ENCODE data around the gene ADD1.
"Not testable (repeated sequence)": the region's sequence is repeated elsewhere in the genome, so short reads cannot be mapped to it uniquely, and the experiment has no call there.

ADD1 gene

DNA sequence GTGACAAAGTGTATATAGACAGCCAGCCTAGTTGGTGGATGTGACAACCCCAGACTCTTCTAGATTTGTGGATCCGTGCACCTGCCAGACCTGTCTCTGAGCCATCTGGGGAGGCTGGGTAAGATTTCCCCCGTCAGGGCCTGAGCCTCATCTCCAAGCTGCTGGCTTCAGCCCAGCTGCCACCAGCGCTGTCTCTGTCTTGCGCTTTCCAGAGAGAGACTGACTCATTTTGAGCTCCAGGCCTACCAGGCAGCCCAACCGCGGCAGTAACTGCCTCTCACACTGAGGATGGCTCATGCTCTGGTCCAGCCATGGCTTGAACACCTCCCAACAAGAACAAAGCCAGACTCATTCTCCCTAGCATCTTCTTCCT, 93.1 kb downstream of the ADD1 start:
- DNase-seq = no peak

DNA sequence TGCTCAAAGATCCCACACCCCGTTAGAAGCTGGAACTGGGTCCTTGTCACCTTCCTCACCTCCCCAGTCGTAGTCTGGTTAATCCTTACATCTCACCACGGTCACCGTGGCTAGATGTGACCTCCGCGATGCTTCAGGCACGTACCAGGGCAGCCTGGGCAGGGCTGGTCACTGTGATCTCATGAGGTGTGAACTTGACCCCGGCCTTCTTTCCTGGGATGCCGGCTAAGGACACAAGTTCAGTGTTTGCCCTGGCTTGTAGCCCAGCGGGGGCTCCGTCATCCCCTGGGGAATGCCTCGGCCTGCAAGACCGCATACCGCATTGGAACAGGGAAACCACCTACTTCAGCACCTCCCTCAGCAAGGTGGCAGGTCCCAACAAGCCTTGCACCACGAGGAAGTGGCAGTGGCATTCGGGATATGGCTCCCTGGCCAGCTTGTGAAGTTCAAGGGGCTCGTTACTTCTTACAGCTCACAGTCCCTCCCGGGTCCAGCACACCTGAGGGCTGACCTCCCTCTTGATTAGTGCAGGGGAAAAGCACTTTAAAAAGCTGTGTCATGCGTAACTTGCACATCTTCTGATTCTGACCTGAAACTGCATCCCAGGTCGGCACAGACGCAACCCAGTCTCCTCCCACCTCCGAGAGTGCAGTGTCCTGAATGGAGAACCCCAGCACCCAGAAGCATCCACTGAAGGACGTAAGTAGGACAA, 93.7 kb downstream of the ADD1 start:
- DNase-seq = no peak

DNA sequence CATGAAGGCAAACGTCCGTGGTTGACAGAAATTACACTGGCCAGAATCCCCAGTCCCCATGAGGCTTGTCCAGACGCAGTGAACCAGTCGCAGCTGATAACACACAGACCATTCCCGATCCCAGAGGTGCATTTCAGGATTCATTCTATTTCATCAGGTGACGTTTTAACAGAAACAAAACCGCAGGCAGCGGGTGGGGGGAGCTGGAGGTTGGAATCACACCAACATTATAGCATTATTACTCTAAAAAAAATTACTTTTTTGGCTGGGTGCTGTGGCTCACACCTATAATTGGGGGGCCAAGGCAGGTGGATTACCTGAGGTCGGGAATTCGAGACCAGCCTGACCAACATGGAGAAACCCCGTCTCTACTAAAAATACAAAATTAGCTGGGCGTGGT, 94.3 kb downstream of the ADD1 start:
- DNase-seq = no peak

DNA sequence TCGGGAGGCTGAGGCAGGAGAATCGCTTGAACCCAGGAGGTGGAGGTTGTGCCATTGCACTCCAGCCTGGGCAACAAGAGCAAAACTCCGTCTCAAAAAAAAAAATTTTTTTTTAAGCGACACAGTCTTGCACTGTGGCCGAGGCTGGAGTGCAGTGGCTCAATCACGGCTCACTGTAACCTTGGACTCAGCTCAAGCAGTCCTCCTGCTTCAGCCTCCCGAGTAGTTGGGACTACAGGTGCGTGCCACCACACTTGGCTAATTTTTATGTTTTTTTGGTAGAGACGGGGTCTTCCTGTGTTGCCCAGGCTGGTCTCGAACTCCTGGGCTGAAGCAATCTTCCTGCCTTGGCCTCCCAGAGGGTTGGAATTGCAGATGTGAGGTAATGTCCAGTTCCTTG, 94.8 kb downstream of the ADD1 start:
- DNase-seq = not testable (repeated sequence)

DNA sequence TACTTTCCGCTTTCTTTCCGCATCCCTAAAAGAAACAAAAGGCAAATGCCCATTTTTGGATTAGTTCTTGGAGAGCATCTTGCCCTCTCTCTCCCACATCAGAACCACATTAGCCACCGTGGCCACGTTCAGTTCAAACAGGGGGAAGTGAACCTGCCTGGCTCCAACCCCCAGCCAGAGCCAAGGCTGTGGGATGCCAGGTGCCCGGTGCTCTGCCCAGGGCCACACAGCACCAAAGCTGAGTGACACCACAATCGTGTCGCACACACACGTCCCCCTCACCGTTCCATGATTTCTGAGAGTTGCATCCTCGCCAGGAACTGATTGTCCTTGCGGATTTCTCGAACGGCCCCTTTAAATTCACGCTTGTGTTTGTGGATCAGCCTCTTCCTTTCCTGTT, 95.3 kb downstream of the ADD1 start:
- no peak for DNase-seq

DNA sequence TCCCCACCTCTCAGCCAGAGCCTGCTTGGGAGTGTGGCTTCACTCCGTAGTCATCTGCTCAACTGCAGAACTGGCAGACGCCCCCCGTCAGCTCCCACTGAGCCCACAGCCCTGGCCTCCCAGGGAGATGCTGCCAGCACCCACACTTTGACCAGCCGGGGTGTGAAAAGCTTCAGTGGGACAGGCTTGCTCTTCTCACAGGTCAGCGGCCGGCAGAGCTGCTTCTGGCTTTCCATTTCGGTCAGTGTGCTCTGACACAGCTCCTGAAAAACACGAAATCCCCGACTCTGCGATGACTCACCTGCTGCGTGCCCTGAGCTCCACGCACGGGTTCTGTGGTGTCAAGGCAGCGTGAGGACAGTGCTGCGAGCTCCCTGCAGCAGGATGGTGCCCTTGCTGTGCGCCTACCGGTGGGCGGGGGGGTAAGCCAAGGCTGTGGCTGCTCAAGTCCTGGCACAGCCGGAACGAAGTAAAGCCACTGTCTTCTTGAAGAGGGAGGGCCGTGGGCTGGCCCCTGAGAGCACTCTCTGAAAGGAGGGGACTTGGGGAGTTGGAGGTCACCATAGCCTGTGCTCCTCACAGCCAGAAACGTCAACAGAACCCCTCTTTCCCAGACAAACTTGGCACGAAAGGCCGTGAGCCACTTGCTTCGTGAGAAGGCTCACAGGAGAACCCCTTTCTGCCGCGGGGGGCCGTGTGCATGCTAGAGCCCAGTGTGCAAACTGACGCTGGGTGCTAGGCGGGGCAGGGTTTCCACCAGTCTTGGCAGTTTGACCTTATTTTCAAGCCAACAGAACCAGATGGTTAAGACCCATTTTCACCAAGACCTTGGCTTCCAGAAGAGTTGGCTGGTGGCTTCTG, 96.0 kb downstream of the ADD1 start:
- no peak for DNase-seq

DNA sequence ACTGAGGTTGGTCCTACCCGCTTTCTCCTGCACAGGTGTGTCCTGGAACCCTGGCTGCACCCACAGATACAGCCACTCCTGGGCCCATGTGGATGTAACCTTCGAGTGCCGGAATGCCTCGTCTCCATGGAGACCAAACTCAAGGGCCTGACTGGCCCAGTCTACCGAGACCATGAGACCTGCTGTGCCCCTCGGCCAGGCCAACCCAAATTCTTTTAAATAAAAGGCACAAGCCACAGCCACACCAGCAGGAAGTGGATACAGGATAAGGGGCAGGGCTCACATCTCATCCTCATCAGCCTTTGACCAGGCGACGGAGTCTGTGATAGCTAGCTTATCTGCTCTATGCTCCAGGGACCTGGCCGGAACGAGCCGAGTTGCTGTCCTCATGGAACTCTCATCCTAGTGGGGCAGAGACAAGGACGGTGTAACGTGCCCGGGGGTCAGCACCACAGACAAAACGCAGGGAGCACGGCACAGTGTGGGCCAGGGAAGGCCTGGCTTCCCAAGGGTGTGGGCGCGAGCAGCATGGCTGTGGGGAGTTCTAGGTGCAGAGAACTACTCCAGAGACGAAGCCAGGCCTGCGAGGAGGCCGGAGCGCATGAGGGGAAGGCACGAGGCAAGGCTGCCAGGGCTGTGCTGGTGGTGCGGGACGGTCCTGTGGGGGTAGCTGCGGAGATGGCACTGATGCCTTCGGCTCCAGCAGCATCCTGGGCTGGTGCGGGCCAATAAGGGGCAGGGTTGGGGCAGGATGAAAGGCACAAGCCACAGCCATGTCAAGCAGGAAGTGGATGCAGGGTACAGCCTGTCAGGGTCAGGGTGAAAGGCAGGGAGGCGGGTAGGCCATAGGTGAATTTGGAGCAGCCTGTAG, 96.9 kb downstream of the ADD1 start:
- no peak for DNase-seq

DNA sequence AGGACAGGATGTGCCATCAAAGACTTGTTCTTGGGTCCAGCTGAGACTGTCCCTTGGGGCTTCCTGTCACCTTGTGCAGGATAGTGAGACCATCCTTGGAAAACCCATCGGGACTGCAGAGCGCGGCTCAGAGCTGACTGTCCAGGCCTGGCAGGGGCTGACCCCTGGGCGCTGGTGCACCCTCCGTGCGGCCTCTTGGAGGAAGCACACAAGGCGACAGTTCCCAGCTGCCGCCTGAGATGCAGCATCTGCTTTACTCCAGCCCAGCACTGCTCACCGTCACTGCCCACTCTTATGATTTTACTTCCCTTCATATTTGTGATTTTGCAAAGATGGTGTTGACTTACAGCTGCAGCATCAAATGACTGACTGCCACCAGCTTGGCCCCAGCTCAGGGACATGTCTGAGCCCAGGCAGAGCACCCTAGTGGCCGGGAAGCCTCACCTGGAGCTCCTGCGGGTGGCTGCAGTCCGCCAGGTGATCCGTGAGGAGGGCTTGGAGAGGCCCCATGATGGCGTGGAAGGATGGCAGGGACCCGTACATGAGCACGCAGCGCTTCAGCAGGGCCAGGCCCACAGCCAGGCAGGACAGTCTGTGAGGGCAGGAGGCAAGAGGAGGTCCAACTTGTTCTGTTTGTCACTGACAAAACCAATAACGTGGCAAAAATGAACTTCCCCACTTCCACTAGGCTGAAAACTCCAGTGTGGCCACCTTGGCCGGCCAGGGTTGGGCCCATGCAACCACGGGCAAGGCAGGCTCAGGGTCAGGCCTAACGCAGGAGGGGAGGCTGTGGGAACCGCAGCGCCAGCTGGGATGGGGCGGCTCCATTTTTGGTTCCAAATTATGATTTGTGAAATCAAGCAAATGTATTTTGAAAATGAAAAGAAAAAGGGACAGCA, 97.7 kb downstream of the ADD1 start:
- no peak for DNase-seq

DNA sequence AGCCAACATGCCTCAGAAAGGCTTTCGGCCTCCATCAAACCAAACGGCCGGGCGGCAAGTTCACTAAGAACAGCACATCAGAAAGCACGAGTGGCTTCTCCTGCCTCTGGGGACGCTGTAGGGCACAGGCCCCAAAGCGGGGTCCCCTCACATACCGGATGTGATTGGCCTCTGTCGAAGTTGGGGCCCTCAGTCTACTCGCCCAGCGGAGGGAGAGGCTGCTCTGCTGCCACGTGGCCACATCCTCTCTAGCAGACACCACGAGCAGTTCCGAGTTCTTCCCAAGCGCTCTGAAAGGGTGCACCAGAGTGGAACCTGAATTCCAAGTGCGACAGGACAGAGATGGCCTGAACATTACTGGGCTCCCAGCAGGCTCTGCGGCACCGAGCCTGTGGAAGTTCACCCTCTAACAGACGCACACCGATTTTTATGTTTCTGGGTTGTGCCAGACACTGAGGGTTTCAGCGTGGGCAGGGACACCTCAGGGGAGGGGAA, 98.4 kb downstream of the ADD1 start:
- no peak for DNase-seq

DNA sequence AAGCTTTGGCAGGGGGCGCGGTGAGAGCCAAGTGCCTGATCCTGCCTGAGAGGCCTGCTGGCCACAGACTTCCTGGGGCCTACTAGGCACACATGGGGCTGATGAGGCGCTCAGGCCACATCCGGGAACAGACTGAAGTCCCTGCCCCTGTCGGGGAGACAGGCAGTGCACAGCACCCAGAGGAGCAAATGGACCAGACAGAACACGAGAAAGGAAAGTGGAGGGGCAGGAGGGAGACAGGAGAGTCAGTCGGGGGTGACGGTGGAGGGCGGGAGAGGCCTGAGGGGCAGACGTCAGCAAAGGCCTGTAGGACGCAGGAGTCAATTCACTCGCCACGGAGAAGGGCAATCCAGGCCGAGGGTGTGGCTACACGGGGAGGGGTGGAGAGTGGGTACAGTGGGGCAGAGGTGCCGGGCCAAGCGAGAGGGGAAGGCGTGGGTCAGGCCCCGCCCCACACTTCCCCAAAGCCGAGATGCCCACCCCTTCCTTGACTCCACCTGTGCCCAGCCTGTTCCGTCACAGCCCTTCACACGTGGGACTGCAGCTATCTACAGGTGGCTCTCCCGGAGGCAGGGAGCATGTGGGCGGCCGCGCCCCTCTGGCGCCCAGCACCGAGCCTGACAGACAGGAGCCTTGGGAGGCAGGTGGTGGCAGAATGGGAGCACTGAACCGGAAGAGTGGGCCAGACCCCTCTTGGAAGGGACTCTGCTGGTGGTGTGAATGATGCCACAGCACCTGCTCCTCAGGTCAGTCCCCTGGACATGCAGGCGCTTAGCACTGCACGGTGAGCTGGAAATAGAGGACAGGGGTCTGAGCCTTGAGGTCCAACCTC, 99.1 kb downstream of the ADD1 start:
- no peak for DNase-seq

DNA sequence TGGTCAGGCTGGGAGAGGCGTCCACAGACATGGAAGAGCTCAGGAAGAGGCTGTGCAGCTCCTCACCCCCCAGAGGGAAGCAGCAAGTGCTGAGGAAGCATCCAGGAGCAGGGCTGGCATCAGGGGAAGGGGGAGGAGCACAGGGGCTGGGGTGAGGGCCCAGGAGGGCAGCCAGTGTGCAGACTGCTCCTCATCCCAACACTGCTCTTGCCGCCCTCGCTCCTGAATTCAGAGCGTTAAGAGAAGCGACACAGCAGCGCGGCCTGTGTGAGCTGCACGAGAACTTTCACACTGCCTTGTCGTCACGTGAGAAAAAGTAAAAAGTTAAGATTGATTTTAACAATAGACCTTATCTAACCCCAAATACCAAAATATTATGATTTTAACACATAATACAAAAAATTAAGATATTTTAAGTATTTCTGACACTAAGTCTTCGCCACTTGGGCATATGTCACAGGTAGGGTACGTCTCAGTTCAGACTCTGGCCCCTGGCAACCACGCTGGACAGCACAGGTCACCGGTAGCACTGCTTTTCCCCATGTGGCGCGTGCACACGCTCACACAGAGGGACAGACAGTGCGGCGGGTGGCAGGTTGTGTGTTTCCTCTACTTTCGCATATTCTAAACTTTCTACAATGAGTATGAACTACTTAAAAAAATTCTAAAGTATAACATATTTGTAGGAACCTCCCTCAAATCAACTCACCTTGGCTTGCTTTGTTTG, 99.9 kb downstream of the ADD1 start:
- DNase-seq = no peak

DNA sequence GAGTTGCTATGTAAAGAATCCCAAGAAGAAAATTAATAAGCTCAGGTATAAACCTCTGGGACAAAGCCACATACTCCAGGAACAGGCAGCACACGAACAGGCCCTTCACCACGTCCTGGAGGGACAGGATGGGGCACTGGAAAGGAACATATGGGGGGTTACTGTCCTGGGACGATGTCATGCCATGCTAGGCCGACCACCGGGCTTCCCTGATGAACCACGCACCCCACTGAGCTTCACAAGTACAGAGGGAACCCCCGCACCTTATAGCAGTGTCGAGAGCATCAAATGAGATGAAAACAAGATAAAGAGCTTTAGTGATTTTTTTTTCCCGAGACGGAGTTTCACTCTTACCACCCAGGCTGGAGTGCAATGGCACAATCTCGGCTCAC, 100.4 kb downstream of the ADD1 start:
- no peak for DNase-seq

DNA sequence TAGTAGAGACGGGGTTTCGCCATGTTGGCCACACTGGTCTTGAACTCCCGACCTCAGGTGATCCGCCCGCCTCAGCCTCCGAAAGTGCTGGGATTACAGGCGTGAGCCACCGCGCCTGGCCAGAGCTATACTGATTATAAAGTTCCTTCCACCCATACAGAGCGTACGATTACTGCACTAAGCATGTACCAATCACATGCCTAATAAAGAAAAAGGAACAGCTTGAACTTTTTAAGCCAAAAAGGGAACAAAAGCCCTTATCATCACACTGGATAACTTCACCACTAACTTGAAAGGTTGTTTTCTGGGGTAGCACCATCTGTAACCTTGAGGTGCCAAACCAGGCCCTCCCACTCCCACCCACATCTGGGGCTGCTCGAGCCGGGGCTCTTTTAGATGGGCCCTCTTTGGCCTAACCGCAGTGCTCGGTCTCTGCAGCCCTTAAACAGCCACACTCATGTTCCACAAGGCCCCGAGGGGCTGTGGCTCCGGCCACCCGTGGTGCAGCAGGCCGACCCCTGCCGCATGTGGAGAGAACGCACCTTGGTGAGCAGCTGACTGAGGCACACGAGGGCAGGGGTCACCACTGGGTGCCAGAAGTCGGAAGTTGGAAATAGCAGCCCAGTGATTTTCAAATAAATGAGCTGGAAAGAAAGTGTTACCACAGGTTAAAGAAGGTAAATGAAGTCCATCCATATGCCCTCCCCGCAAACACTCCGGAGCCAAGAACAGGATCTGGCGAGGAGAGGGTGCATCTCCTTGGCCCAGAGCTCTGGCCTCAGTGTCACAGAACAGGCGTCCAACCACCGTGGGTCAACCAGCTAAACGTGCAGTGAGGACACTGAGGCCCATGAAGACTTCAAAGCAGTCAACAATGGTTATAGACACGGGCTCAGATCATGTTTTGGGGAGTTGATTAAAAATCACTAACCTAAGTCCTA, 101.2 kb downstream of the ADD1 start:
- no peak for DNase-seq

DNA sequence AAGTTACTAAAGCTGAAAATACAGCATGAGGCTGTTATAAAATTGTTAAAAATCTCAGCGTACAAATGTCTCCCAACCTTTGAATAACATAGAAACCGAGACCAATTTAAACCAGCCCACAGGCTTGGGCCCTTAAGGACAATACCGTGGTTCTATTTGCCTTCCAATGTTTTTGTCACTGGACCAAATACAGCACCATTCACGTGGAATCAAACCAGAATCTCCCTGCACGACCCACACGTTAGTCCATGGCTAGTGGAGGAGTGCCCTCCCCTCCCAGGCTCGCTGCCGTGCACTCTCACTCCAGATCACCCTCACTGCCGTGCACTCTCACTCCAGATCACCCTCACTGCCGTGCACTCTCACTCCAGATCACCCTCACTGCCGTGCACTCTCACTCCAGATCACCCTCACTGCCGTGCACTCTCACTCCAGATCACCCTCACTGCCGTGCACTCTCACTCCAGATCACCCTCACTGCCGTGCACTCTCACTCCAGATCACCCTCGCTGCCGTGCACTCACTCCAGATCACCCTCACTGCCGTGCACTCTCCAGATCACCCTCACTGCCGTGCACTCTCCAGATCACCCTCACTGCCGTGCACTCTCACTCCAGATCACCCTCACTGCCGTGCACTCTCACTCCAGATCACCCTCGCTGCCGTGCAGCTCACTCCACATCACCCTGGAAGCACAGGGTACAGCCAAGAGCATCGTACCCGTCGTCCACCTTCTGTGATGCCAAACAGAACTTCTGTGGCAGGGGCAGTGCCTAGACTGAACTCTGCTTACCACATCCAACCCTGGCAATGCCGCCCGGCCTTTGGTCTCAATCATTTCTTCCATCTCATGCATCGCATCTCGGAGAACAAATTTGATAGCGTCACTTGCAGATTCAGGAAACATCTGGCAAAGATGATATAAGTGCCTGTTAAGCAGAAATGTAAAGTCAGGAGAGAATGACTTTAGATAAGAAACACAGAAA, 102.3 kb downstream of the ADD1 start:
- not testable (repeated sequence) for DNase-seq

DNA sequence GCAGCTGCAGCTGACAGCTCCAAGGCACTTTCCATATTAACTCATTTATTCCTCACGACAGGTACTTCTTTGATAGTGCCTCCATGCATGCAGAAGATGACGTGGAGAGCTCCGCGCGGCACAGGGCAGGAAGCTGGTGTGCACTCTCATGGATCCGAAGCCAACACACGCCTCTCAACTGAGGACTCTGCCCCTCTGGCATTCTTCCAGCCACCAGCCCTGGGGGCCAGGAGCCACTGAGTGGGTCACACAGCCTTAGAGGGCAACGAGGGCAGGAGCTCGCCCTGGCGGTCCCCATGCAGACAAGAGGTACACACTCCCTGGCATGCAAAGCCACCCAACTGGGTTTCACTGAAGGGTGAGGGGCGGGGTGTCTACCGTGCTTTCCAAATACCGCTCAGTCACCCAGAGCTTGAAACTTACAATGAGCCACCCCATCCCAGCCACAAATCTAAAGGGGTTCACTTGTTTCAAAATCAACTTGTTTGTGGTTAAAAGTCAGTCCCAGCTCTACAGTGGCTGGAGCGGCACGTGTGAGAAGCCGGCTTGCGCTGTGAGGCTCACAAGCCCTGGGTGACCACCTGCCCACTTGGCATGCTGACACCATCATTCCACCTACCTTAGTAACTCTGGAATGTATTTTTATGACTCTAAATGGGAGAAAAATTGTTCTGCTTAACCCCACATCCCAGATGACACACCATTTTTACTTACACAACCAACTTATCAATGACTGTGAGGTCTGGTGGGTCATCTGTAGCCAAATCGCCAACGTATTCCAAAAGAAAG, 103.4 kb downstream of the ADD1 start:
- DNase-seq = no peak

DNA sequence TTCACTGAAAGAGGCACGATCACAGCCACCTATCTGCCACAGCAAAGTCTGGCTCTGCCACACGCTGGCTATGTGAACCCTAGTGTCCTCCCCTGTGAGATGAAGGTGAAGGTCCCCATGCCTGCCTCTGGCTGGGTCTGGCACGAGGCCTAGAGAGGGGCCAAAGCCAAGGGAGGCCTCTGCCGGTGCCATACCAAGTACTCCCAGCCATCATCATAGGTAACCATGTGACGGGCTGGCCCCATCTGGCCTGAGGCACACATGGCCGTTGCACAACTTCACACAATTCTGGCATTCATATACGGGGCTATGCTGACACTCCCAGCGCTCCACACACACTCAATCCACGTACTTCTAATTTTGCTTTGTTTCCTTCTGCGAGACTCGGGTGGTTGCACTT, 104.3 kb downstream of the ADD1 start:
- no peak for DNase-seq
